HEK293 (cell line): ENCODE measurements around the gene ITIH5.

Experiments used
- EGR2 ChIP-seq: fragments of 450-650 bp; formaldehyde crosslinking; IDR thresholded peaks from 2 replicates; pipeline ENCODE4 v1.5.1; 2016; ENCODE audit warnings: low read depth, missing biosample characterization, missing genetic modification characterization
- GFI1B ChIP-seq: fragments of 450-650 bp; formaldehyde crosslinking; IDR thresholded peaks from 2 replicates; pipeline ENCODE4 v1.5.1; 2016; ENCODE audit warnings: missing biosample characterization, missing genetic modification characterization
- PRDM1 ChIP-seq: fragments of 450-650 bp; formaldehyde crosslinking; IDR thresholded peaks from 2 replicates; pipeline ENCODE4; 2016; ENCODE audit warnings: missing biosample characterization, missing genetic modification characterization
- PRDM10 ChIP-seq: fragments of 450-650 bp; formaldehyde crosslinking; IDR thresholded peaks from 2 replicates; pipeline ENCODE4 v1.5.1; 2016; ENCODE audit warnings: missing biosample characterization, missing genetic modification characterization
- REPIN1 ChIP-seq: fragments of 450-650 bp; formaldehyde crosslinking; IDR thresholded peaks from 2 replicates; pipeline ENCODE4 v1.5.1; 2017; ENCODE audit warnings: missing biosample characterization, missing genetic modification characterization, low read depth
- TRIM28 ChIP-seq: IDR thresholded peaks from 2 replicates; pipeline ENCODE4 v1.6.1; 2011; ENCODE audit warnings: low read length, control low read depth, borderline replicate concordance
- ZBTB1 ChIP-seq: fragments of 450-650 bp; formaldehyde crosslinking; IDR thresholded peaks from 2 replicates; pipeline ENCODE4 v1.5.1; 2016; ENCODE audit warnings: missing biosample characterization, missing genetic modification characterization
- ZBTB17 ChIP-seq: fragments of 450-650 bp; formaldehyde crosslinking; IDR thresholded peaks from 2 replicates; pipeline ENCODE4 v1.5.1; 2016; ENCODE audit warnings: missing biosample characterization, missing genetic modification characterization
- ZNF133 ChIP-seq: fragments of 450-650 bp; formaldehyde crosslinking; IDR thresholded peaks from 2 replicates; pipeline ENCODE4 v1.5.1; 2016; ENCODE audit warnings: missing biosample characterization, missing genetic modification characterization
- ZNF146 ChIP-seq: fragments of 450-650 bp; formaldehyde crosslinking; IDR thresholded peaks from 2 replicates; pipeline ENCODE4 v1.5.1; 2016; ENCODE audit warnings: missing biosample characterization, missing genetic modification characterization
- ZNF184 ChIP-seq: fragments of 450-650 bp; IDR thresholded peaks from 2 replicates; pipeline ENCODE4 v1.5.1; 2018; ENCODE audit warnings: missing biosample characterization, mild to moderate bottlenecking, missing genetic modification characterization
- ZNF23 ChIP-seq: fragments of 450-650 bp; formaldehyde crosslinking; IDR thresholded peaks from 2 replicates; pipeline ENCODE4 v1.5.1; 2016; ENCODE audit warnings: missing biosample characterization, missing genetic modification characterization, borderline replicate concordance
- ZNF280D ChIP-seq: fragments of 450-650 bp; formaldehyde crosslinking; IDR thresholded peaks from 2 replicates; pipeline ENCODE4 v1.5.1; 2016; ENCODE audit warnings: missing biosample characterization, missing genetic modification characterization
- ZNF350 ChIP-seq: fragments of 450-650 bp; formaldehyde crosslinking; IDR thresholded peaks from 2 replicates; pipeline ENCODE4 v1.5.0; 2017; ENCODE audit warnings: missing biosample characterization, mild to moderate bottlenecking, missing genetic modification characterization
- ZNF488 ChIP-seq: fragments of 450-650 bp; formaldehyde crosslinking; IDR thresholded peaks from 2 replicates; pipeline ENCODE4 v1.5.1; 2016; ENCODE audit warnings: missing biosample characterization, missing genetic modification characterization
- ZNF530 ChIP-seq: fragments of 450-650 bp; formaldehyde crosslinking; IDR thresholded peaks from 2 replicates; pipeline ENCODE4 v1.5.1; 2016; ENCODE audit warnings: low read depth, missing biosample characterization, missing genetic modification characterization
- ZNF544 ChIP-seq: fragments of 450-650 bp; formaldehyde crosslinking; IDR thresholded peaks from 2 replicates; pipeline ENCODE4 v1.5.0; 2017; ENCODE audit warnings: missing biosample characterization, missing genetic modification characterization
- ZNF561 ChIP-seq: fragments of 450-650 bp; IDR thresholded peaks from 2 replicates; pipeline ENCODE4 v1.5.1; 2018; ENCODE audit warnings: missing biosample characterization, missing genetic modification characterization, borderline replicate concordance
- ZNF654 ChIP-seq: fragments of 450-650 bp; formaldehyde crosslinking; IDR thresholded peaks from 2 replicates; pipeline ENCODE4 v1.5.1; 2016; ENCODE audit warnings: low read depth, missing biosample characterization, missing genetic modification characterization
- ZNF660 ChIP-seq: fragments of 450-650 bp; IDR thresholded peaks from 2 replicates; pipeline ENCODE4 v1.5.1; 2018; ENCODE audit warnings: missing biosample characterization, mild to moderate bottlenecking, missing genetic modification characterization
- ZNF677 ChIP-seq: fragments of 450-650 bp; IDR thresholded peaks from 2 replicates; pipeline ENCODE4 v1.5.0; 2018; ENCODE audit warnings: missing biosample characterization, mild to moderate bottlenecking, missing genetic modification characterization, moderate library complexity
- ZNF707 ChIP-seq: fragments of 450-650 bp; formaldehyde crosslinking; IDR thresholded peaks from 2 replicates; pipeline ENCODE4 v1.5.1; 2016; ENCODE audit warnings: missing biosample characterization, missing genetic modification characterization
- TF ChIP-seq, protein P1 (sequence below): fragments of 450-650 bp; formaldehyde crosslinking; IDR thresholded peaks from 2 replicates; pipeline ENCODE4 v1.5.1; 2016; ENCODE audit warnings: missing biosample characterization, missing genetic modification characterization
- TF ChIP-seq, protein P2 (sequence below): fragments of 450-650 bp; formaldehyde crosslinking; IDR thresholded peaks from 2 replicates; pipeline ENCODE4 v1.5.1; 2017; ENCODE audit warnings: missing biosample characterization, missing genetic modification characterization
- TF ChIP-seq, protein P3 (sequence below): fragments of 450-650 bp; formaldehyde crosslinking; IDR thresholded peaks from 2 replicates; pipeline ENCODE4 v1.5.1; 2017; ENCODE audit warnings: missing biosample characterization, missing genetic modification characterization
- TF ChIP-seq, protein P4 (sequence below): fragments of 450-650 bp; formaldehyde crosslinking; IDR thresholded peaks from 2 replicates; pipeline ENCODE4 v1.5.1; 2016; ENCODE audit warnings: missing biosample characterization, missing genetic modification characterization, borderline replicate concordance

ITIH5 gene

DNA sequence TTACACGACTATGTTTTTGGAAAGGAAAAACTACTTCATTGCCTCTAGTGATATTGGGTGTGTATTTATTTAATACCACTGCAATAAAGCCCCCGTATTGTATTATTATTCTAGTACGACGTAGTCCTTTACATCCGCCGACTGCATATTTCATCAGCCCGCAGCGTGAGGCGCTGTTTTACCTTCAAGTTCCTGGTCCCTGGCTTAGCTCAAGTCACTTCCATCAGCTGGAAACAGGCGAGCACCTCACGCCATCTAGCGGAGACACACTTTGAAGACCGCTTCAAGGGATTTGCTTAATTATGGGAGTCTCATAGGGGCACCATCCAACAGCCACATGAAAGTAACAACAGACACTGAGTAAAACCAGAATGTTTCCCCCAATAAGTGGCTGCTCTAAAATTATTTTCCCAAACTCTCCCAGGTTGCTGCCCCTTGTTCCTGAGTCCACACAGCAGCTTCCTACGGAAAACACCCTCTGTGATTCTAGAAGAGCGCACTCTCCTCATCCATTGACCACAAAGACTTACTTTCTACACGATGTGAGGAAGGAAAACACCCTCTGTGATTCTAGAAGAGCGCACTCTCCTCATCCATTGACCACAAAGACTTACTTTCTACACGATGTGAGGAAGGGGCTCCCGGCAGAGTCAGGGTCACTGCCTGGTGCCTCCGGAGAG lies 20.6 kb upstream of the ITIH5 start (continued):
- TF ChIP-seq ZNF280D (tag by site-specific recombination) (no peak), GFI1B (tag by site-specific recombination) (no peak), ZNF544 (tag by site-specific recombination) (no peak), PRDM10 (tag by site-specific recombination) (no peak; the same call in 1 of the 2 replicates), REPIN1 (tag by site-specific recombination) (no peak), ZNF350 (tag by site-specific recombination) (no peak), ZBTB17 (tag by site-specific recombination) (0 out of 2 replicates have a peak, but pooled peaks have one; percentile 32), TRIM28 (peak; percentile 60; the same call in 1 of the 2 replicates), ZNF488 (tag by site-specific recombination) (no peak), ZBTB1 (tag by site-specific recombination) (no peak), ZNF184 (no peak), ZNF146 (tag by site-specific recombination) (no peak), ZNF23 (no peak), ZNF561 (tag by site-specific recombination) (peak; percentile 73), EGR2 (tag by site-specific recombination) (no peak), ZNF677 (tag by site-specific recombination) (no peak), ZNF133 (tag by site-specific recombination) (no peak), ZNF530 (no peak), ZNF654 (tag by site-specific recombination) (peak; percentile 97), ZNF707 (tag by site-specific recombination) (no peak), ZNF660 (tag by site-specific recombination) (peak; percentile 93), PRDM1 (tag by site-specific recombination) (no peak)
- TF ChIP-seq, protein P1, sequence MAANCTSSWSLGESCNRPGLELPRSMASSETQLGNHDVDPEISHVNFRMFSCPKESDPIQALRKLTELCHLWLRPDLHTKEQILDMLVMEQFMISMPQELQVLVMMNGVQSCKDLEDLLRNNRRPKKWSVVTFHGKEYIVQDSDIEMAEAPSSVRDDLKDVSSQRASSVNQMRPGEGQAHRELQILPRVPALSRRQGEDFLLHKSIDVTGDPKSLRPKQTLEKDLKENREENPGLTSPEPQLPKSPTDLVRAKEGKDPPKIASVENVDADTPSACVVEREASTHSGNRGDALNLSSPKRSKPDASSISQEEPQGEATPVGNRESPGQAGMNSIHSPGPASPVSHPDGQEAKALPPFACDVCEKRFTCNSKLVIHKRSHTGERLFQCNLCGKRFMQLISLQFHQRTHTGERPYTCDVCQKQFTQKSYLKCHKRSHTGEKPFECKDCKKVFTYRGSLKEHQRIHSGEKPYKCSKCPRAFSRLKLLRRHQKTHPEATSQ (tag by site-specific recombination) = no peak
- TF ChIP-seq, protein P2, sequence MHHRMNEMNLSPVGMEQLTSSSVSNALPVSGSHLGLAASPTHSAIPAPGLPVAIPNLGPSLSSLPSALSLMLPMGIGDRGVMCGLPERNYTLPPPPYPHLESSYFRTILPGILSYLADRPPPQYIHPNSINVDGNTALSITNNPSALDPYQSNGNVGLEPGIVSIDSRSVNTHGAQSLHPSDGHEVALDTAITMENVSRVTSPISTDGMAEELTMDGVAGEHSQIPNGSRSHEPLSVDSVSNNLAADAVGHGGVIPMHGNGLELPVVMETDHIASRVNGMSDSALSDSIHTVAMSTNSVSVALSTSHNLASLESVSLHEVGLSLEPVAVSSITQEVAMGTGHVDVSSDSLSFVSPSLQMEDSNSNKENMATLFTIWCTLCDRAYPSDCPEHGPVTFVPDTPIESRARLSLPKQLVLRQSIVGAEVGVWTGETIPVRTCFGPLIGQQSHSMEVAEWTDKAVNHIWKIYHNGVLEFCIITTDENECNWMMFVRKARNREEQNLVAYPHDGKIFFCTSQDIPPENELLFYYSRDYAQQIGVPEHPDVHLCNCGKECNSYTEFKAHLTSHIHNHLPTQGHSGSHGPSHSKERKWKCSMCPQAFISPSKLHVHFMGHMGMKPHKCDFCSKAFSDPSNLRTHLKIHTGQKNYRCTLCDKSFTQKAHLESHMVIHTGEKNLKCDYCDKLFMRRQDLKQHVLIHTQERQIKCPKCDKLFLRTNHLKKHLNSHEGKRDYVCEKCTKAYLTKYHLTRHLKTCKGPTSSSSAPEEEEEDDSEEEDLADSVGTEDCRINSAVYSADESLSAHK (tag by site-specific recombination) = no peak
- TF ChIP-seq, protein P3, sequence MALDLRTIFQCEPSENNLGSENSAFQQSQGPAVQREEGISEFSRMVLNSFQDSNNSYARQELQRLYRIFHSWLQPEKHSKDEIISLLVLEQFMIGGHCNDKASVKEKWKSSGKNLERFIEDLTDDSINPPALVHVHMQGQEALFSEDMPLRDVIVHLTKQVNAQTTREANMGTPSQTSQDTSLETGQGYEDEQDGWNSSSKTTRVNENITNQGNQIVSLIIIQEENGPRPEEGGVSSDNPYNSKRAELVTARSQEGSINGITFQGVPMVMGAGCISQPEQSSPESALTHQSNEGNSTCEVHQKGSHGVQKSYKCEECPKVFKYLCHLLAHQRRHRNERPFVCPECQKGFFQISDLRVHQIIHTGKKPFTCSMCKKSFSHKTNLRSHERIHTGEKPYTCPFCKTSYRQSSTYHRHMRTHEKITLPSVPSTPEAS (tag by site-specific recombination) = no peak
- TF ChIP-seq, protein P4, sequence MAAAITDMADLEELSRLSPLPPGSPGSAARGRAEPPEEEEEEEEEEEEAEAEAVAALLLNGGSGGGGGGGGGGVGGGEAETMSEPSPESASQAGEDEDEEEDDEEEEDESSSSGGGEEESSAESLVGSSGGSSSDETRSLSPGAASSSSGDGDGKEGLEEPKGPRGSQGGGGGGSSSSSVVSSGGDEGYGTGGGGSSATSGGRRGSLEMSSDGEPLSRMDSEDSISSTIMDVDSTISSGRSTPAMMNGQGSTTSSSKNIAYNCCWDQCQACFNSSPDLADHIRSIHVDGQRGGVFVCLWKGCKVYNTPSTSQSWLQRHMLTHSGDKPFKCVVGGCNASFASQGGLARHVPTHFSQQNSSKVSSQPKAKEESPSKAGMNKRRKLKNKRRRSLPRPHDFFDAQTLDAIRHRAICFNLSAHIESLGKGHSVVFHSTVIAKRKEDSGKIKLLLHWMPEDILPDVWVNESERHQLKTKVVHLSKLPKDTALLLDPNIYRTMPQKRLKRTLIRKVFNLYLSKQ (tag by site-specific recombination) = no peak
